ENCODE data around the gene SEC23A. TPM values are rescaled to one million over a fixed set of nuclear protein-coding genes. Genes with fewer than 3 reads are reported as not detected.

The SEC23A gene
- total RNA-seq, 1 donor from 2014 or later, result 39.4 TPM

DNA sequence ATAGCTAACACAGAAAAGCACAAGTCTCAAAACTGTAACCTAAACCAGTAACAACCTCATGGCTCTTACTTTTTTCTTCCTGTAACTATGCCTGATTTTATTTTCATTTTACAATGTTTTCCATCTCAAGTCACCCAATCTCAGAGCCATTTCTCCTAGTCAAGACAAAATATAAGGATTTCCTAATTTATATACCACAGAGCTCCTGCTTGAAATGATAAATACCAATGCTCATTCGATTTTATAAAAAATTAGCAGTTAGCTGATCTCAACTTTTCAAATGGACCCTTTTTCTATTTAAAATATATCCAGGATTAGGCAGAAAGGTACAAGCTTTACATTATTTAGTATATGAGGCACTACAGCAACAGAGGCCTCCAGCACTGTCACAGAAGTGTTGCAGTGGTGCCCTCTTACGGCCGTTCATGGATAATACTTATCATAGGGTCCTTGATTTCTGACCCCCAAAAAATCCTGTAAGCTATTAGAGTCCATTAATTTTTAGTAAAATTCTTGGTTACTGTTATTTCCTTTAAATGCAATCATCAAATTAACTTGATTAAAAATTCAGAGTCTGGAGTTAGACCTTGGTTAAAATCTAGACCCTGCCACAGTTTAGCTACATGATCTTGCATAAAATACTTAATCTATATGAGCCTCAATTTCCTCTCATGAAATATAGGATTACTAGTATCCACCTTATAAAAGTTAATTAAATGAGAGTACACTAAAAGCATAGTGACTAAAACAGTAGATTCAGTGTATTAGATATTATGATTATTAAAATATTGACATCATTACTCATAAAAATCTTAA, 68.3 kb downstream of the SEC23A start:
- TF ChIP-seq, protein P1, sequence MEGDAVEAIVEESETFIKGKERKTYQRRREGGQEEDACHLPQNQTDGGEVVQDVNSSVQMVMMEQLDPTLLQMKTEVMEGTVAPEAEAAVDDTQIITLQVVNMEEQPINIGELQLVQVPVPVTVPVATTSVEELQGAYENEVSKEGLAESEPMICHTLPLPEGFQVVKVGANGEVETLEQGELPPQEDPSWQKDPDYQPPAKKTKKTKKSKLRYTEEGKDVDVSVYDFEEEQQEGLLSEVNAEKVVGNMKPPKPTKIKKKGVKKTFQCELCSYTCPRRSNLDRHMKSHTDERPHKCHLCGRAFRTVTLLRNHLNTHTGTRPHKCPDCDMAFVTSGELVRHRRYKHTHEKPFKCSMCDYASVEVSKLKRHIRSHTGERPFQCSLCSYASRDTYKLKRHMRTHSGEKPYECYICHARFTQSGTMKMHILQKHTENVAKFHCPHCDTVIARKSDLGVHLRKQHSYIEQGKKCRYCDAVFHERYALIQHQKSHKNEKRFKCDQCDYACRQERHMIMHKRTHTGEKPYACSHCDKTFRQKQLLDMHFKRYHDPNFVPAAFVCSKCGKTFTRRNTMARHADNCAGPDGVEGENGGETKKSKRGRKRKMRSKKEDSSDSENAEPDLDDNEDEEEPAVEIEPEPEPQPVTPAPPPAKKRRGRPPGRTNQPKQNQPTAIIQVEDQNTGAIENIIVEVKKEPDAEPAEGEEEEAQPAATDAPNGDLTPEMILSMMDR (IDR thresholded peaks at IDR 0.05), result no peak
- H3K36me3 Mint-ChIP-seq (ENCODE audit: low read depth), result peaks cover 59% of the 10 kb centered on the region
- DNase-seq (no peak), ATAC-seq (ENCODE audit: low read depth) (no peak)
- ChIA-PET CTCF (no interaction called here), POLR2A (no interaction called here)
- H3K27ac Mint-ChIP-seq, result no peak overlapping the region
- no peak overlapping the region for H3K4me3 Mint-ChIP-seq
- intact Hi-C loops (cut with micrococcal nuclease), result no loop called here
- H3K9me3 Mint-ChIP-seq, result no peaks in the 10 kb centered on the region
- H3K27me3 Mint-ChIP-seq, result no peaks in the 10 kb centered on the region
- H3K4me1 Mint-ChIP-seq, result peaks cover 12% of the 10 kb centered on the region

DNA sequence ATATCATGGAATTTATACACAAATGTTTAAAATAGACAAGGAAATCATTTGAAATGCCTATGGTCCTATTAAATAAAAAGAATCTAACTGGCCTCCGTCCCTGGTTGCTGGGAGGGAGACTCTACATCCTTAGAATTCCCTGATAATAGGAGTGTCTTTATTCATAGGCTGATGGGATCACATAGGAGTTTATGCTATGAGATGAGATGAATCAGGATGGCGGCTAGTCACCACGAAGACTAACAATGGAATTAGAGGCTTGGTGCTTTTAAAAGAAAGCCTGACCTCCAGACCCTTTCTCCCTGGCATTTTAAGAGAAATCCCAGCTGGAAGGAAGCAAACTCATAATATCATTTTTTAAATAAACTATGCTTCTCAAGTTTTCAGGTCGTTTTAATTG, 69.7 kb downstream of the SEC23A start:
- no peak overlapping the region for H3K27ac Mint-ChIP-seq
- H3K36me3 Mint-ChIP-seq (ENCODE audit: low read depth), result peaks cover 55% of the 10 kb centered on the region
- H3K4me3 Mint-ChIP-seq, result no peak overlapping the region
- H3K9me3 Mint-ChIP-seq, result no peaks in the 10 kb centered on the region
- CTCF ChIA-PET, result no interaction called here
- TF ChIP-seq, protein P1 (IDR thresholded peaks at IDR 0.05), result no peak
- H3K4me1 Mint-ChIP-seq, result no peaks in the 10 kb centered on the region
- POLR2A ChIA-PET, result no interaction called here
- H3K27me3 Mint-ChIP-seq, result no peaks in the 10 kb centered on the region
- ATAC-seq (ENCODE audit: low read depth) (no peak), DNase-seq (no peak)
- intact Hi-C loops (cut with micrococcal nuclease), result no loop called here

- CTCF ChIA-PET, result no interaction called here
- H3K27ac Mint-ChIP-seq, result no peak overlapping the region
These were observed 72.8 kb downstream of the SEC23A start for GRCh38 chr14:39030209-39030608.

DNA sequence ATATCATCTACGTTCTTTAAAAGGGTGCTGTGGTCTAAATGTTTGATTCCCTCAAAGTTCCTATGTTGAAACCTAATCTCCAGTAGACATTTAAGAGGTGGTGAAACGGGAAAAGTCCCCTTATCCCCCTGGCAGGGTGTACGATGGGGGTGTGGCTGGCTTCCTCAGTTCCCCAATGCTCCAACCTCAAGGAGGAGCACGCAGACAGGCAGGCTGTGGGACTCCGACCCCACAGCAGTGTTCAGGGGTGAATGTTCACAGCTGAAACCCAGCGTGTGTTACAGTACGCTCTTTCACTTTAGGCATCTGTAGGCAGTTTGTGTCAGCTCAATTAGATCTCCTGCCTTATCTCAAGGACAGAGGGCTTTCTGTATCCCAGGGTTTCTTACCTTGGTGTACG, 73.2 kb downstream of the SEC23A start:
- DNase-seq, result no peak
- H3K27me3 Mint-ChIP-seq, result no peaks in the 10 kb centered on the region
- TF ChIP-seq, protein P1 (IDR thresholded peaks at IDR 0.05), result no peak
- H3K4me1 Mint-ChIP-seq, result no peaks in the 10 kb centered on the region
- no peaks in the 10 kb centered on the region for H3K9me3 Mint-ChIP-seq
- no peak for ATAC-seq (ENCODE audit: low read depth)
- intact Hi-C loops (cut with micrococcal nuclease), result no loop called here
- CTCF ChIA-PET, result no interaction called here
- peaks cover 47% of the 10 kb centered on the region for H3K36me3 Mint-ChIP-seq (ENCODE audit: low read depth)
- no peak overlapping the region for H3K27ac Mint-ChIP-seq
- no peak overlapping the region for H3K4me3 Mint-ChIP-seq
- POLR2A ChIA-PET, result no interaction called here

More at GRCh38 chr14:39030209-39030608, 72.8 kb downstream of the SEC23A start:
- Mint-ChIP-seq H3K4me3 (no peak overlapping the region), H3K4me1 (no peaks in the 10 kb centered on the region), H3K36me3 (ENCODE audit: low read depth) (peaks cover 48% of the 10 kb centered on the region), H3K27me3 (no peaks in the 10 kb centered on the region), H3K9me3 (no peaks in the 10 kb centered on the region)
- intact Hi-C loops (cut with micrococcal nuclease), result no loop called here
- TF ChIP-seq, protein P1 (IDR thresholded peaks at IDR 0.05), result no peak
- DNase-seq (no peak), ATAC-seq (ENCODE audit: low read depth) (no peak)
- POLR2A ChIA-PET, result no interaction called here

DNA sequence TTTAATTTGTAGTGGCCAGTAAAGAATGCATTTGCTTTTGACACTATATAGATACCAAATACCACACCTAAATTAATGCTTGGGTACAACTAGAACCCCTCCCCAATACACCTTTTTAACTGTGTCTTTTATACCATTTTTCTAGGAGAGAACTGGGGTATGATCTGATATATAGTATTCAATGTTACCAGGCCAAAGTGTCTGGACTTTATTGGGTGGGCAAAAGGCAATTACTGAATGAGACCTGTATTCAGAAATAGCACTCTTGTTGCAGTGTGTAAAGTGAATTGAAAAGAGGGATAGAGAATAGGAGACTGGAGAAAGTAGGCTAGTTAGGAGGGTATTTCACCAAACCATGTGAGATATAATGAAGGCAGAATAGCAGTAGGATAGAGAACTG, 74.4 kb downstream of the SEC23A start:
- Mint-ChIP-seq H3K4me1 (no peaks in the 10 kb centered on the region), H3K4me3 (no peak overlapping the region)
- intact Hi-C loops (cut with micrococcal nuclease), result no loop called here

More for the DNA sequence above, 74.4 kb downstream of the SEC23A start:
- H3K36me3 Mint-ChIP-seq (ENCODE audit: low read depth), result peaks cover 40% of the 10 kb centered on the region
- TF ChIP-seq, protein P1 (IDR thresholded peaks at IDR 0.05), result no peak
- ATAC-seq (ENCODE audit: low read depth), result no peak
- no peak overlapping the region for H3K27ac Mint-ChIP-seq
- ChIA-PET POLR2A (no interaction called here), CTCF (no interaction called here)
- no peaks in the 10 kb centered on the region for H3K9me3 Mint-ChIP-seq
- no peak for DNase-seq
- no peaks in the 10 kb centered on the region for H3K27me3 Mint-ChIP-seq

Data from activated B cell treated with CpG ODN at 0.5 μM for 24 hours (primary cell).